HFFc6 (cell line): ENCODE measurements around the gene DDX4. TPM values are rescaled to one million over a fixed set of nuclear protein-coding genes. Genes with fewer than 3 reads are reported as not detected.
"Not testable (repeated sequence)": the region's sequence is repeated elsewhere in the genome, so short reads cannot be mapped to it uniquely, and the experiment has no call there.

Experiments used
- DNase-seq: peaks from one replicate; pipeline ENCODE4 v3.0.0-alpha.2; 2018
- H3K27ac Mint-ChIP-seq: 2 replicates; pipeline ENCODE4 v1.8.0; 2020; ENCODE audit warnings: mild to moderate bottlenecking, mixed read lengths
- H3K27me3 Mint-ChIP-seq: 2 replicates; pipeline ENCODE4 v1.8.0; 2021; ENCODE audit warnings: mild to moderate bottlenecking, moderate library complexity, mixed read lengths; ENCODE audit not compliant: insufficient read depth
- H3K36me3 Mint-ChIP-seq: 2 replicates; pipeline ENCODE4 v1.8.0; 2021; ENCODE audit warnings: low read depth, mixed read lengths
- H3K4me1 Mint-ChIP-seq: 2 replicates; pipeline ENCODE4 v1.8.0; 2020; ENCODE audit warnings: low read depth, mixed read lengths
- H3K4me3 Mint-ChIP-seq: 2 replicates; pipeline ENCODE4 v1.8.0; 2020; ENCODE audit warnings: mild to moderate bottlenecking, moderate library complexity, mixed read lengths
- H3K9me3 Mint-ChIP-seq: 2 replicates; pipeline ENCODE4 v1.8.0; 2020; ENCODE audit warnings: mild to moderate bottlenecking, mixed read lengths
- long read RNA-seq: library from polyadenylated mRNA; unstranded; transcript quantifications from one replicate; pipeline ENCODE4 v2.0.0, GENCODE V29; 2019
- total RNA-seq, 6 experiments: library from RNA; stranded (reverse); fragmentation: NEBNext Ultra II Directional; extraction: Animal tissue kit (Norgen Biotek cat#: 25700); gene quantifications; 2 replicates in 1 of 6; 3 replicates in 5 of 6; pipeline ENCODE4 v1.2.3, GENCODE V29; 2021
- TF ChIP-seq, protein P1 (sequence below): fragments of 200-600 bp; sonication (generic); IDR thresholded peaks from 2 replicates; pipeline ENCODE4 v1.5.0; 2021; ENCODE audit warnings: antibody characterized with exemption, mild to moderate bottlenecking

Gene DDX4
- not detected for total RNA-seq
- long read RNA-seq: 0 reads

DNA sequence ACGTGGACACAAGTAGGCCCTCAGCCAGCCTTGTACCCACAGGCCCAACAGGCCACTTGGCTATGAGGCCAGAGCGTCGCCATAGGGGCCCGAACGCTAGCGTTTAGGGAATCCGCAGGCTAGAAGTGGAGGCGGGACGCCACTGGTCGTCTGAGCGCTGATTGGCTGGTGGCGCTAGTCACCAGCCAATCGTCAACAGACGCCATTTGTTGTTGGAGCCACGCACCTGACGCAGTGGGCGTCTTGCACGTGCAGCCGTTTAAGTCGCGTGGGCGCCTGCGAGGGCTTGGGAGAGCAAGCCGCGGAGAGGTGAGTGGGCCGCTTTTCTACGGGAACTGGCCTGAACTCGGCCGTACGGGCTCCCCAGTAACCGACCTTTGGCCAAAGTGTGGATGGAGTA lies at the start of gene DDX4:
TSS of gene DDX4 (plus strand) at position 269 of the 400 bp plus-strand sequence. CDS start 903 bp downstream, outside the sequence.
- Mint-ChIP-seq H3K9me3 (no peaks in the 10 kb centered on the region), H3K27ac (no peak within 1 kb of the TSS)
- TF ChIP-seq, protein P1, sequence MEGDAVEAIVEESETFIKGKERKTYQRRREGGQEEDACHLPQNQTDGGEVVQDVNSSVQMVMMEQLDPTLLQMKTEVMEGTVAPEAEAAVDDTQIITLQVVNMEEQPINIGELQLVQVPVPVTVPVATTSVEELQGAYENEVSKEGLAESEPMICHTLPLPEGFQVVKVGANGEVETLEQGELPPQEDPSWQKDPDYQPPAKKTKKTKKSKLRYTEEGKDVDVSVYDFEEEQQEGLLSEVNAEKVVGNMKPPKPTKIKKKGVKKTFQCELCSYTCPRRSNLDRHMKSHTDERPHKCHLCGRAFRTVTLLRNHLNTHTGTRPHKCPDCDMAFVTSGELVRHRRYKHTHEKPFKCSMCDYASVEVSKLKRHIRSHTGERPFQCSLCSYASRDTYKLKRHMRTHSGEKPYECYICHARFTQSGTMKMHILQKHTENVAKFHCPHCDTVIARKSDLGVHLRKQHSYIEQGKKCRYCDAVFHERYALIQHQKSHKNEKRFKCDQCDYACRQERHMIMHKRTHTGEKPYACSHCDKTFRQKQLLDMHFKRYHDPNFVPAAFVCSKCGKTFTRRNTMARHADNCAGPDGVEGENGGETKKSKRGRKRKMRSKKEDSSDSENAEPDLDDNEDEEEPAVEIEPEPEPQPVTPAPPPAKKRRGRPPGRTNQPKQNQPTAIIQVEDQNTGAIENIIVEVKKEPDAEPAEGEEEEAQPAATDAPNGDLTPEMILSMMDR: no peak

DNA sequence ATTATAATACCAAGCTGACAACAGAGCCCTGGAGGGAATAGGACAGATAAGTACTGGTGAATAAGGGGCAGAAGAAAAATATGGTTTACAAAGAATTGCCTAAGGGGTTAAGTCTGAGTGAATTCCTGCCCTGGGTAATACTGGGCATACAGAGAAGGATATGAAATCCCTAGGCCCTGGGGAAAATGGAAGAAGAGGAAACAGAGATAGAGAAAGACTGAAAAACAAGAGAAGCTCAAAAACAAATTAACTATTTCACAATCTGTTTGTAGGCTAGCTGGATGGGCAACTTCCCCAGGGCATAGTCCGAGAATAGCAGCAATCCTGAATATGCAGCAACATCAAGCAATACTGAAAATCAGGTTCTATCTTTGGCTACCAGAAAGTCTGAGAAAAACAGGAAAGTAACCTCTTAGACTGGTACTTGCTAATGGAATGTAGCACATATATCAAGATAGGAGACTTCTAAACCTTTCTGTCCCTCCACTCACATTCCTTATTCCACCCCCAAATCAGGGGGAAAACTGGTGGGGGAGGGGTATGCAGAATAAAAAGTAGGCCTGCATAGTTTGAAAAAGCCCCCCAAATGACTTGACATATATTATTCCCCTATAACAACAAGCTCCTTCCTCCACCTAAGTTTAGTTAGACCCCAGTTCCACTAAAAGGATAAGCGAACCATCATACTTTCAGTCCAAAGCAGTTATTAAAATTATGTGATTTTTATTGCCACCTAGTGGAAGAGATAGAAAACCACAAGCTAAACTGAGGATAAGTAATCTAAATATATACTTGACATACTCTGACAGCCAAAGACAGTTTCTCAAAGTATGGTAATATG lies 46.4 kb upstream of the DDX4 start:
- TF ChIP-seq, protein P1: peak; percentile 89
- H3K4me1 Mint-ChIP-seq: no peaks in the 10 kb centered on the region
- no peak overlapping the region for H3K4me3 Mint-ChIP-seq

More for the DNA sequence above, at the start of gene DDX4:
- peaks cover 7% of the 10 kb centered on the region for H3K27me3 Mint-ChIP-seq
- H3K4me1 Mint-ChIP-seq: no peaks in the 10 kb centered on the region
- H3K36me3 Mint-ChIP-seq: no peaks in the 10 kb centered on the region
- no peak for DNase-seq
- no peak within 1 kb of the TSS for H3K4me3 Mint-ChIP-seq

DNA sequence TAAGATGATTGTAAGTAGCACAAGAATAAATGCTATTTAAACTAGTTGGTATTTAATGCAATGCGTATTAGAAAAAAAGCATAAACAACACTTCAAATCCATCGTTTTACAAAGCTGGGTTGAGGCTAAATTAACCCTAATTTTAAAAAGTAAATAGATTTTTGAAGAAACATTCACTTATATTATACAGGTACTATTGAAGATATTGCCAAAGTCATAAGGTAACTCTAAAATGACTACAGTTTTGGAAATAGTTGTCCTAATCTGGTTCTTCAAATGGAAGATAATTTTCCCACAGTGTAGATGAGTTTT lies 45.8 kb upstream of the DDX4 start:
- TF ChIP-seq, protein P1: peak; percentile 56
- Mint-ChIP-seq H3K27ac (no peak overlapping the region), H3K4me3 (no peak overlapping the region), H3K9me3 (no peaks in the 10 kb centered on the region), H3K36me3 (peaks cover under 1% of the 10 kb centered on the region; the same call in 1 of the 2 replicates), H3K4me1 (no peaks in the 10 kb centered on the region), H3K27me3 (no peaks in the 10 kb centered on the region)
- DNase-seq: no peak

More for the DNA sequence above, 46.4 kb upstream of the DDX4 start:
- H3K27me3 Mint-ChIP-seq: no peaks in the 10 kb centered on the region; the same call in 1 of the 2 replicates
- peak; percentile 40 for DNase-seq
- no peaks in the 10 kb centered on the region for H3K36me3 Mint-ChIP-seq
- no peaks in the 10 kb centered on the region for H3K9me3 Mint-ChIP-seq
- H3K27ac Mint-ChIP-seq: no peak overlapping the region

DNA sequence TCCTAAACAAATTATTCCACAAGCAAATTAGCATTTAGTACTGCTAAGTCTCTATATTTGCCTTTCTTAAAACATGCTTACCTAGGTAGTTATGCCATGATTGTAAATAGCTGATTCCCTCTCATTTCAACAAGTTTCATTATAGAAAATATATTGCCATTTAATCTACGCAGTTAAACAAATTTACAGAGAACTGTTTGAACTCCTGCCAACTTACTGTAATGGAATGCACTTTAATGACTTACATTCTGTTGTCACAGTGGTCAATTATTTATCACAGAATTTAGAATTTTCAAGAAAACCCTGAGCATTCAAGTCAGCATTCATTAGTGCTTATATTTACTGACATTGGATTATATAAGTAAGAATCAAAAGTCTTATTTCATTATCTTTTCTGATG lies 45.4 kb upstream of the DDX4 start:
- TF ChIP-seq, protein P1: no peak
- H3K4me3 Mint-ChIP-seq: no peak overlapping the region
- no peaks in the 10 kb centered on the region for H3K9me3 Mint-ChIP-seq
- DNase-seq: no peak
- no peak overlapping the region for H3K27ac Mint-ChIP-seq
- H3K27me3 Mint-ChIP-seq: no peaks in the 10 kb centered on the region
- no peaks in the 10 kb centered on the region for H3K4me1 Mint-ChIP-seq
- peaks cover 4% of the 10 kb centered on the region; the same call in 1 of the 2 replicates for H3K36me3 Mint-ChIP-seq

DNA sequence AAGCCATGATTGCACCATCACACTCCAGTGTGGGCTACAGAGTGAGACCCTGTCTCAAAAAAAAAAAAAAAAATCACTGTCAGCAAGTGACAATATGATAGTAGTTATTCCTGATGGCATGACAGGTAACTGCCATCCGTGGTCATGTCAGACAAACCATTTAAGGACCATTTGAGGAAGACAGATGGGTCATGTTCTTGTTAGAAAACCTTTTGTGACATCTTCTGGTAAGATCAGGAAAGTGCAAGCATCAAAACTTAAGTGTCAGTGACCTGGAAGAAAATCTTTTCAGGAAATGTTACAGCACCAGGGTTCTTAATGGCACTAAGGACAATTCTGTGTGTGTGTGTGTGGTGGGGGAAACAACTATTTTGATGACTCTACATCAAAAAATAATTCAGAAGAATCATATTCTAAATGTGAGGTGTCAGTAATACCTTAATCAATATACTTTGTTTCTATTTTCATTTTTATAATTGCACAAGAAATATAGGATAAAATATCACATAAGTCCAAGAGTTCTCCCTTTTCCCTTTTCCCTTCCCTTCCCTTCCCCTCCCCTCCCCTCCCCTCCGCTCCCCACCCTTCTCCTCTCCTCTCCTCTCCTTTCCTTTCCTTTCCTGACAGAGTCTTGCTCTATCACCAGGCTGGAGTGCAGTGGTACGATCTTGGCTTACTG lies 43.6 kb upstream of the DDX4 start:
- no peak overlapping the region for H3K4me3 Mint-ChIP-seq
- no peaks in the 10 kb centered on the region for H3K27me3 Mint-ChIP-seq
- H3K27ac Mint-ChIP-seq: peak overlapping the region; percentile 2; the same call in 1 of the 2 replicates
- no peaks in the 10 kb centered on the region for H3K4me1 Mint-ChIP-seq
- TF ChIP-seq, protein P1: peak; percentile 70
- H3K9me3 Mint-ChIP-seq: no peaks in the 10 kb centered on the region
- DNase-seq: peak; percentile 18
- peaks cover 4% of the 10 kb centered on the region; the same call in 1 of the 2 replicates for H3K36me3 Mint-ChIP-seq

DNA sequence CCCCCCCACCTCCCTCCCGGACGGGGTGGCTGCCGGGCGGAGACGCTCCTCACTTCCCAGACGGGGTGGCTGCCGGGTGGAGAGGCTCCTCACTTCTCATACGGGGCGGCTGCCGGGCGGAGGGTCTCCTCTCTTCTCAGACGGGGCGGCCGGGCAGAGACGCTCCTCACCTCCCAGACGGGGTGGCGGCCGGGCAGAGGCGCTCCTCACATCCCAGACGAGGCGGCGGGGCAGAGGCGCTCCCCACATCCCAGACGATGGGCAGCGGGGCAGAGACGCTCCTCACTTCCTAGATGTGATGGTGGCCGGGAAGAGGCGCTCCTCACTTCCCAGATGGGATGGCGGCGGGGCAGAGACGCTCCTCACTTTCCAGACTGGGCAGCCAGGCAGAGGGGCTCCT lies 41.2 kb upstream of the DDX4 start:
- DNase-seq, H3K4me3 Mint-ChIP-seq, H3K27me3 Mint-ChIP-seq, H3K9me3 Mint-ChIP-seq, H3K36me3 Mint-ChIP-seq, H3K4me1 Mint-ChIP-seq, H3K27ac Mint-ChIP-seq: not testable (repeated sequence)
